Spleen (tissue), 11 donors: ENCODE measurements around the gene G6PC3. TPM values are rescaled to one million over a fixed set of nuclear protein-coding genes. Genes with fewer than 3 reads are reported as not detected.

Experiments used
- DNase-seq: peaks from one replicate; pipeline ENCODE4 v3.0.0-alpha.2; 2020
- H3K27ac ChIP-seq, 8 donors: fragments of 200-600 bp; sonication (generic) in 7 of 8; 1 replicate in 4 of 8; 2 replicates in 4 of 8; pipeline versions ENCODE4 v1.5.0 to v1.8.0; 2016 to 2021; ENCODE audit warnings: inconsistent platforms in 4 of 8, mild to moderate bottlenecking in 4 of 8, moderate library complexity in 1 of 8
- H3K27me3 ChIP-seq, 7 donors: fragments of 200-600 bp; sonication (generic) in 6 of 7; replicated peaks in 1 of 7; 1 replicate in 4 of 7; 2 replicates in 3 of 7; pipeline versions ENCODE4 v1.5.0 to v1.8.0; 2016 to 2021; ENCODE audit warnings: inconsistent platforms in 3 of 7, mild to moderate bottlenecking in 1 of 7
- H3K36me3 ChIP-seq, 6 donors: fragments of 200-600 bp; sonication (generic) in 5 of 6; 1 replicate in 4 of 6; 2 replicates in 2 of 6; pipeline versions ENCODE4 v1.5.0 to v1.8.0; 2016 to 2021; ENCODE audit warnings: inconsistent platforms in 2 of 6
- H3K4me1 ChIP-seq, 6 donors: fragments of 200-600 bp; sonication (generic) in 5 of 6; 1 replicate in 3 of 6; 2 replicates in 3 of 6; pipeline versions ENCODE4 v1.5.0 to v1.8.0; 2016 to 2021; ENCODE audit warnings: inconsistent platforms in 3 of 6
- H3K4me3 ChIP-seq, 8 donors: fragments of 200-600 bp; sonication (generic) in 7 of 8; 1 replicate in 4 of 8; 2 replicates in 4 of 8; pipeline versions ENCODE4 v1.5.0 to v1.8.0; 2016 to 2021; ENCODE audit warnings: inconsistent platforms in 4 of 8, mild to moderate bottlenecking in 4 of 8, moderate library complexity in 2 of 8
- H3K9me3 ChIP-seq, 8 donors: fragments of 200-600 bp; sonication (generic) in 7 of 8; 1 replicate in 4 of 8; 2 replicates in 4 of 8; pipeline versions ENCODE4 v1.5.0 to v1.8.0; 2016 to 2021; ENCODE audit warnings: inconsistent platforms in 4 of 8
- CTCF ChIP-seq, 11 experiments: fragments of 200-600 bp in 7 of 11; fragments of 450-650 bp in 4 of 11; sonication (generic) in 4 of 11; IDR thresholded peaks in 8 of 11; conservative IDR thresholded peaks in 3 of 11; 1 replicate in 7 of 11; 2 replicates in 4 of 11; pipeline versions ENCODE4 v1.4.0 to v1.8.0; 2016 to 2021; ENCODE audit warnings: antibody characterized with exemption in 11 of 11, inconsistent platforms in 4 of 11, mild to moderate bottlenecking in 1 of 11
- POLR2A ChIP-seq, 3 donors: fragments of 450-650 bp; IDR thresholded peaks; one replicate each; pipeline ENCODE4 v1.5.1; 2017; ENCODE audit warnings: antibody characterized with exemption in 3 of 3, mild to moderate bottlenecking in 1 of 3
- POLR2AphosphoS5 ChIP-seq, 3 donors: sonication (generic); formaldehyde crosslinking; IDR thresholded peaks; one replicate each; pipeline ENCODE4 v1.5.1; 2017; ENCODE audit warnings: antibody characterized with exemption in 3 of 3
- WGBS, 5 donors: extraction: QIAGEN DNeasy Blood & Tissue Kit in 3 of 5; methylation state at CpG; one replicate each; pipeline versions ENCODE4 v1.1.5 to v1.1.7; 2013 to 2018; 5-methylcytosine and 5-hydroxymethylcytosine counted together
- intact Hi-C: fragments of 100-400 bp; cut with DNase I; formaldehyde crosslinking; loops from one replicate; pipeline ENCODE4 v1.15.0; 2023; ENCODE audit warnings: low total_unique reads
- polyA plus RNA-seq, 3 donors: library from polyadenylated mRNA; stranded (reverse); fragments of 200-250 nt; gene quantifications; one replicate each; pipeline ENCODE4 v1.2.1, GENCODE V29; 2013
- total RNA-seq, 7 donors: library from RNA; depleted of rRNA in 3 of 7; stranded (reverse); fragments of >200 nt in 3 of 7; fragmentation: NEBNext Ultra II Directional in 4 of 7; extraction: Animal tissue kit (Norgen Biotek cat#: 25700) in 4 of 7; gene quantifications; one replicate each; pipeline versions ENCODE4 v1.1.0 to v1.2.1, GENCODE V29; 2016 to 2021
- donor health status: healthy with polysubstance abuse.
- donor health status: DM: no; HTN: no; CAD: no; lungs with moderate emphysema.
- donor health status: DM: no; HTN: no; CAD: no.
- donor health status: Bipolar disorder and iron deficiency.
- donor health status: healthy.
- donor health status: DM: no; HTN: no; CAD: no.
- donor health status: DM: yes; HTN: yes; CAD: no.

The G6PC3 gene
- total and polyA plus RNA-seq, 10 donors, result 24.9 to 49.2 (median 37.3) TPM

- Histone ChIP-seq H3K4me1 (peaks cover under 1 to 60% (median 17%) of the 10 kb centered on the region in 6 donors), H3K36me3 (peaks cover 0 to 88% (median 68%) of the 10 kb centered on the region in 6 donors), H3K27ac (peak overlapping the region in 5 of 8 donors; percentile 22 to 71 (median 50)), H3K4me3 (no peak overlapping the region), H3K9me3 (no peaks in the 10 kb centered on the region), H3K27me3 (no peaks in the 10 kb centered on the region)
- TF ChIP-seq POLR2AphosphoS5 (IDR thresholded peaks at IDR 0.05) (peak in 1 of 3 donors; percentile 52), POLR2A (IDR thresholded peaks at IDR 0.05) (no peak)
- WGBS, 5 donors, result 76 to 86% (median 79%) methylated on average over 6 of the region's 6 CpGs
- intact Hi-C loops, result no loop called here
- DNase-seq, result no peak
Measured at GRCh38 chr17:44076716-44077594, 6.4 kb downstream of the G6PC3 start.

GRCh38 chr17:44077595-44077909 is 7.0 kb downstream of the G6PC3 start:
- peaks cover 0 to 94% (median 74%) of the 10 kb centered on the region in 6 donors for H3K36me3 ChIP-seq

GRCh38 chr17:44078412-44078811 is 7.9 kb downstream of the G6PC3 start:
- Histone ChIP-seq H3K4me3 (no peak overlapping the region), H3K36me3 (peaks cover 0 to 98% (median 82%) of the 10 kb centered on the region in 6 donors), H3K27ac (peak overlapping the region in 2 of 8 donors; percentile 65 to 71), H3K9me3 (no peaks in the 10 kb centered on the region), H3K27me3 (no peaks in the 10 kb centered on the region), H3K4me1 (peaks cover 0 to 46% (median 15%) of the 10 kb centered on the region in 6 donors)
- 87 to 97% (median 93%) methylated on average over 11 to 19 of the region's 19 CpGs for WGBS, 5 donors
- DNase-seq, result no peak
- intact Hi-C loops, result no loop called here
- TF ChIP-seq CTCF (IDR thresholded peaks at IDR 0.05 in 8 of 11, conservative IDR thresholded peaks at IDR 0.05 in 3 of 11) (no peak), POLR2AphosphoS5 (IDR thresholded peaks at IDR 0.05) (peak in 1 of 3 donors; percentile 56), POLR2A (IDR thresholded peaks at IDR 0.05) (no peak)

More at GRCh38 chr17:44077595-44077909, 7.0 kb downstream of the G6PC3 start:
- Histone ChIP-seq H3K9me3 (no peaks in the 10 kb centered on the region), H3K4me3 (no peak overlapping the region), H3K27ac (peak overlapping the region in 5 of 8 donors; percentile 1 to 71 (median 50)), H3K27me3 (no peaks in the 10 kb centered on the region), H3K4me1 (peaks cover 0 to 54% (median 15%) of the 10 kb centered on the region in 6 donors)
- intact Hi-C loops, result no loop called here
- DNase-seq, result no peak
- WGBS, 5 donors, result 32 to 57% (median 46%) methylated on average over 4 of the region's 4 CpGs
- TF ChIP-seq CTCF (IDR thresholded peaks at IDR 0.05 in 8 of 11, conservative IDR thresholded peaks at IDR 0.05 in 3 of 11), result no peak
- peak in 2 of 3 donors; percentile 10 to 22 for TF ChIP-seq POLR2AphosphoS5 (IDR thresholded peaks at IDR 0.05)

- Histone ChIP-seq H3K36me3 (peaks cover 0 to 100% (median 86%) of the 10 kb centered on the region in 6 donors), H3K4me3 (no peak overlapping the region), H3K27ac (peak overlapping the region in 2 of 8 donors; percentile 2 to 33), H3K4me1 (peaks cover 0 to 40% (median 15%) of the 10 kb centered on the region in 6 donors), H3K27me3 (no peaks in the 10 kb centered on the region), H3K9me3 (no peaks in the 10 kb centered on the region)
- 80 to 84% (median 81%) methylated on average over 18 of the region's 18 CpGs for WGBS, 5 donors
- intact Hi-C loops, result no loop called here
- TF ChIP-seq POLR2AphosphoS5 (IDR thresholded peaks at IDR 0.05), result peak in 1 of 3 donors; percentile 32
- TF ChIP-seq POLR2A (IDR thresholded peaks at IDR 0.05), result no peak
- TF ChIP-seq CTCF (IDR thresholded peaks at IDR 0.05 in 8 of 11, conservative IDR thresholded peaks at IDR 0.05 in 3 of 11), result no peak
- no peak for DNase-seq
Measured at GRCh38 chr17:44079877-44080821, 9.6 kb downstream of the G6PC3 start.
